K562 (cell line): Measurements from ENCODE around the gene ITSN1. TPM values are rescaled to one million over a fixed set of nuclear protein-coding genes. Genes with fewer than 3 reads are reported as not detected.

Experiments used
- ATAC-seq: fragments of 200-7000 bp; cut with Tn5 transposase; 3 replicates; pipeline ENCODE4 v1.9.1; 2020; ENCODE audit warnings: moderate library complexity
- BruUV-seq: library from RNA; stranded (reverse); fragments of 400-500 nt; replicated peaks from 2 replicates; lab custom pipeline; 2021; lab: Mats Ljungman, UMichigan
- CTCF ChIA-PET: fragments of 300-600 bp; formaldehyde crosslinking; extraction: SDS; loops from one replicate; lab custom pipeline; 2021; ENCODE audit warnings: low intra/inter-chr PET ratio; lab: Yijun Ruan, JAX
- POLR2A ChIA-PET: fragments of 300-600, 350-650 bp; sonication (Branson Sonifier 250); formaldehyde crosslinking; extraction: SDS; loops from one replicate; lab custom pipeline; 2021; ENCODE audit warnings: antibody characterized with exemption, inconsistent platforms; lab: Yijun Ruan, JAX
- DNase-seq, 4 experiments: peaks; one replicate each; pipeline versions ENCODE4 v3.0.0 to v3.0.0-alpha.2; 2011 to 2018; ENCODE audit warnings: low spot score in 3 of 4, mixed read lengths in 3 of 4; ENCODE audit errors: extremely low read depth in 1 of 4
- FAIRE-seq: peaks from 2 replicates; lab custom pipeline; 2011; peaks lifted over from hg19 to GRCh38; lab: Jason Lieb, UNC
- H2AFZ ChIP-seq: 2 replicates; pipeline ENCODE4 v1.6.0; 2011; ENCODE audit warnings: low read depth, low read length, control low read depth, inconsistent platforms
- H3K27ac ChIP-seq: fragments of 200-600 bp; 3 replicates; pipeline ENCODE4 v1.8.0; 2011; ENCODE audit warnings: low read depth, mild to moderate bottlenecking, control low read depth, inconsistent platforms, low read length, moderate library complexity, mixed read lengths; ENCODE audit errors: extremely low read depth
- H3K27me3 ChIP-seq, 2 experiments: fragments of 300-600 bp in 1 of 2; 2 replicates in 1 of 2; 3 replicates in 1 of 2; pipeline versions ENCODE4 v1.6.0 to v1.8.0; 2011; ENCODE audit warnings: inconsistent platforms in 2 of 2, low read length in 2 of 2, mild to moderate bottlenecking in 1 of 2, mixed read lengths in 1 of 2, moderate library complexity in 1 of 2; ENCODE audit not compliant: control insufficient read depth in 2 of 2, insufficient read depth in 2 of 2
- H3K36me3 ChIP-seq: fragments of 300-600 bp; 3 replicates; pipeline ENCODE4 v1.8.0; 2011; ENCODE audit warnings: mild to moderate bottlenecking, low read length, inconsistent platforms; ENCODE audit not compliant: control insufficient read depth, insufficient read depth
- H3K4me1 ChIP-seq, 2 experiments: fragments of 200-600 bp in 1 of 2; replicated peaks in 1 of 2; 2 replicates in 1 of 2; 3 replicates in 1 of 2; pipeline versions ENCODE4 v1.5.1 to v1.8.0; 2011; ENCODE audit warnings: inconsistent platforms in 2 of 2, low read length in 2 of 2, mild to moderate bottlenecking in 1 of 2, mixed read lengths in 1 of 2, moderate library complexity in 1 of 2; ENCODE audit not compliant: control insufficient read depth in 2 of 2, insufficient read depth in 2 of 2
- H3K4me2 ChIP-seq: 2 replicates; pipeline ENCODE4 v1.6.1; 2011; ENCODE audit warnings: low read length, control low read depth, inconsistent platforms, mixed read lengths; ENCODE audit not compliant: insufficient read depth
- H3K4me3 ChIP-seq: fragments of 200-600 bp; sonication (generic), shearing (Covaris generic); 2 replicates; pipeline ENCODE4 v1.5.1; 2016; ENCODE audit warnings: control low read depth, inconsistent platforms
- H3K79me2 ChIP-seq: fragments of 200-600 bp; 3 replicates; pipeline ENCODE4 v1.8.0; 2011; ENCODE audit warnings: low read length, inconsistent platforms; ENCODE audit not compliant: control insufficient read depth, insufficient read depth
- H3K9ac ChIP-seq, 2 experiments: 2 replicates each; pipeline versions ENCODE4 v1.6.0 to v1.6.1; 2011; ENCODE audit warnings: low read depth in 2 of 2, low read length in 2 of 2, control low read depth in 1 of 2, inconsistent platforms in 1 of 2, mild to moderate bottlenecking in 1 of 2, mixed read lengths in 1 of 2; ENCODE audit not compliant: insufficient read depth in 1 of 2
- H3K9me1 ChIP-seq: one replicate; pipeline ENCODE4 v1.6.0; 2011; ENCODE audit warnings: inconsistent platforms, mild to moderate bottlenecking, low read length, moderate library complexity; ENCODE audit not compliant: control insufficient read depth, insufficient read depth
- H3K9me3 ChIP-seq: replicated peaks from 2 replicates; pipeline ENCODE4 v1.5.1; 2011; ENCODE audit warnings: low read depth, low read length, inconsistent platforms; ENCODE audit not compliant: control insufficient read depth, insufficient read depth
- H4K20me1 ChIP-seq: replicated peaks from 2 replicates; pipeline ENCODE4 v1.6.1; 2011; ENCODE audit warnings: low read length, inconsistent platforms, mixed read lengths; ENCODE audit not compliant: control insufficient read depth, insufficient read depth
- ATF1 ChIP-seq, 2 experiments: fragments of 450-650 bp in 1 of 2; IDR thresholded peaks; 2 replicates each; pipeline ENCODE4 v1.6.1; 2016; ENCODE audit warnings: missing compliant biosample characterization in 1 of 2, missing genetic modification characterization in 1 of 2
- ETS2 ChIP-seq: IDR thresholded peaks from 2 replicates; pipeline ENCODE4 v1.6.1; 2016; ENCODE audit warnings: borderline replicate concordance, missing genetic modification characterization, mild to moderate bottlenecking, moderate library complexity, missing compliant biosample characterization; ENCODE audit not compliant: poor library complexity, severe bottlenecking
- ETV6 ChIP-seq, 3 experiments: fragments of 150-350 bp in 1 of 3; sonication (generic) in 1 of 3; formaldehyde crosslinking in 1 of 3; IDR thresholded peaks; 2 replicates each; pipeline versions ENCODE4 v1.6.1 to v1.8.0; 2014 to 2022; ENCODE audit warnings: borderline replicate concordance in 2 of 3, low read depth in 2 of 3, antibody characterized with exemption in 1 of 3, low read length in 1 of 3, mild to moderate bottlenecking in 1 of 3, missing genetic modification reagents in 1 of 3
- GABPB2 ChIP-seq: fragments of 250-450 bp; sonication (Bioruptor Pico); conservative IDR thresholded peaks from 2 replicates; pipeline ENCODE4 v1.5.1; 2021; ENCODE audit warnings: mild to moderate bottlenecking
- HEY1 ChIP-seq: fragments of 250-450 bp; sonication (Bioruptor Pico); IDR thresholded peaks from 2 replicates; pipeline ENCODE4 v1.5.0; 2020; ENCODE audit warnings: mild to moderate bottlenecking, moderate library complexity, borderline replicate concordance
- LARP7 ChIP-seq: fragments of 450-650 bp; IDR thresholded peaks from 2 replicates; pipeline ENCODE4 v1.6.1; 2016
- MAFK ChIP-seq: IDR thresholded peaks from 2 replicates; pipeline ENCODE4 v1.6.1; 2011; ENCODE audit warnings: low read length, improper control_type of control experiment
- NCOA2 ChIP-seq, 2 experiments: fragments of 450-650 bp; IDR thresholded peaks; 2 replicates each; pipeline ENCODE4 v1.6.1; 2018; ENCODE audit warnings: mild to moderate bottlenecking in 2 of 2, moderate library complexity in 1 of 2; ENCODE audit not compliant: partially characterized antibody in 2 of 2
- NCOR1 ChIP-seq: fragments of 450-650 bp; IDR thresholded peaks from 2 replicates; pipeline ENCODE4 v1.6.1; 2016; ENCODE audit warnings: mild to moderate bottlenecking, moderate library complexity
- NR2F6 ChIP-seq: fragments of 450-650 bp; formaldehyde crosslinking; IDR thresholded peaks from 2 replicates; pipeline ENCODE4 v1.4.0; 2020; ENCODE audit warnings: mild to moderate bottlenecking
- SETDB1 ChIP-seq: IDR thresholded peaks from one replicate; pipeline ENCODE4 v1.6.1; 2012; ENCODE audit warnings: low read length, control low read depth, inconsistent platforms
- XRCC3 ChIP-seq: fragments of 450-650 bp; IDR thresholded peaks from 2 replicates; pipeline ENCODE4 v1.6.1; 2017; ENCODE audit warnings: mild to moderate bottlenecking, moderate library complexity
- ZBTB9 ChIP-seq: fragments of 450-650 bp; formaldehyde crosslinking; IDR thresholded peaks from 2 replicates; pipeline ENCODE4 v1.4.0; 2020; ENCODE audit warnings: mild to moderate bottlenecking, moderate library complexity
- ZFPM2 ChIP-seq: fragments of 250-450 bp; sonication (Bioruptor Pico); IDR thresholded peaks from 2 replicates; pipeline ENCODE4 v1.5.1; 2022; ENCODE audit warnings: mild to moderate bottlenecking
- ZNF217 ChIP-seq: sonication (generic); formaldehyde crosslinking; IDR thresholded peaks from 2 replicates; pipeline ENCODE4 v1.8.0; 2022; ENCODE audit warnings: mild to moderate bottlenecking, missing genetic modification reagents
- ZNF224 ChIP-seq: sonication (generic); formaldehyde crosslinking; IDR thresholded peaks from 2 replicates; pipeline ENCODE4 v1.8.0; 2022; ENCODE audit warnings: mild to moderate bottlenecking, missing genetic modification reagents
- ZNF561 ChIP-seq: fragments of 450-650 bp; formaldehyde crosslinking; conservative IDR thresholded peaks from 2 replicates; pipeline ENCODE4 v1.4.0; 2020; ENCODE audit warnings: mild to moderate bottlenecking, moderate library complexity
- ZNF639 ChIP-seq, 2 experiments: fragments of 200-800 bp in 1 of 2; sonication (Bioruptor generic) in 1 of 2; sonication (generic) in 1 of 2; formaldehyde crosslinking in 1 of 2; IDR thresholded peaks in 1 of 2; conservative IDR thresholded peaks in 1 of 2; 2 replicates each; pipeline versions ENCODE4 v1.5.0 to v1.6.1; 2016 to 2020; ENCODE audit warnings: missing compliant biosample characterization in 1 of 2, missing genetic modification characterization in 1 of 2, missing genetic modification reagents in 1 of 2
- WGBS: fragments of 100-300 bp; shearing (Covaris generic); methylation state at CpG from one replicate; pipeline ENCODE4 v1.1.6; 2016; ENCODE audit warnings: low coverage, mixed read lengths; ENCODE audit not compliant: insufficient coverage; ENCODE audit errors: missing lambda C conversion rate; 5-methylcytosine and 5-hydroxymethylcytosine counted together
- in situ Hi-C: fragments of 300-500 bp; cut with MboI; formaldehyde crosslinking; loops from 4 replicates; pipeline ENCODE4 v1.15.0; 2018; ENCODE audit warnings: inconsistent platforms, mixed read lengths
- intact Hi-C: fragments of 100-400 bp; cut with micrococcal nuclease; formaldehyde crosslinking; loops from 2 replicates; pipeline ENCODE4 v1.14.2; 2022
- polyA plus RNA-seq, 8 experiments: library from polyadenylated mRNA; depleted of rRNA in 4 of 8; stranded (reverse) in 5 of 8; unstranded in 3 of 8; fragments of >200 nt; fragmentation: Nextera tagmentation in 2 of 8; fragmentation: Illumina TruSeq in 1 of 8; extraction: Ambion mirVana in 2 of 8; extraction: Trizol in 1 of 8; gene quantifications; 2 replicates each; pipeline versions ENCODE4 v1.2.1 to v1.2.3, GENCODE V29; 2011 to 2014; ENCODE audit warnings: inconsistent platforms in 1 of 8, missing spikeins in 1 of 8
- total RNA-seq, 7 experiments: library from RNA; depleted of rRNA in 6 of 7; stranded (reverse); fragments of >200 nt in 6 of 7; fragmentation: Illumina TruSeq in 2 of 7; extraction: Trizol in 2 of 7; gene quantifications; 2 replicates each; pipeline versions ENCODE4 v1.2.1 to v1.2.3, GENCODE V29; 2011 to 2021; ENCODE audit warnings: low replicate concordance in 1 of 7
- TF ChIP-seq, protein P1 (sequence below): fragments of 250-450 bp; sonication (Bioruptor Pico); IDR thresholded peaks from 2 replicates; pipeline ENCODE4 v1.8.0; 2022; ENCODE audit warnings: inconsistent platforms

The ITSN1 gene
- total and polyA plus RNA-seq, 9 of the 15 experiments (the other 6 are each of a cell fraction or from before 2014, with no cell fraction given): 1.1 to 12.6 (median 4.8) TPM

- Histone ChIP-seq H3K27me3 (peaks cover 6 to 13% of the 10 kb centered on the region in 2 experiments; a peak in 3 of 5 replicates), H3K4me1 (peaks cover 0 to 11% of the 10 kb centered on the region in 2 experiments; a peak in 3 of 5 replicates), H3K9ac (no peak overlapping the region), H3K9me1 (no peaks in the 10 kb centered on the region), H3K4me3 (no peak overlapping the region), H3K27ac (no peak overlapping the region), H3K36me3 (no peaks in the 10 kb centered on the region), H3K4me2 (no peak overlapping the region), H2AFZ (no peak overlapping the region), H3K9me3 (no peaks in the 10 kb centered on the region), H4K20me1 (no peaks in the 10 kb centered on the region), H3K79me2 (no peaks in the 10 kb centered on the region)
- in situ Hi-C loops (no loop called here), intact Hi-C loops (no loop called here)
- CTCF ChIA-PET: no interaction called here
- WGBS: 21% methylated on average over 1 of the region's 1 CpG
- ATAC-seq (no peak), DNase-seq (no peak), FAIRE-seq (no peak)
- no TSS peak for BruUV-seq
- POLR2A ChIA-PET: interaction anchor here (1.3 kb wide), 1 partner anchor 10 kb away, joined by 4 read pairs; no protein-coding TSS in a partner anchor
- TF ChIP-seq ZNF217 (CRISPR knock-in tag) (no peak), ETS2 (tag) (no peak), NR2F6 (CRISPR knock-in tag) (no peak), ZNF639 (CRISPR knock-in tag; conservative IDR thresholded peaks at IDR 0.05 in 1 of 2, IDR thresholded peaks at IDR 0.05 in 1 of 2) (no peak), XRCC3 (no peak), ZNF224 (no peak), ETV6 (IDR thresholded peaks at IDR 0.05; ENCODE audit: borderline replicate concordance in 1 of 2, low read depth in 2 of 2, low read length in 1 of 2) (no peak), ETV6 (CRISPR knock-in tag; IDR thresholded peaks at IDR 0.05; ENCODE audit: borderline replicate concordance) (no peak), ZNF561 (CRISPR knock-in tag) (no peak), SETDB1 (no peak), ZFPM2 (CRISPR knock-in tag) (no peak), LARP7 (no peak), NCOR1 (no peak), NCOA2 (IDR thresholded peaks at IDR 0.05; ENCODE audit: partially characterized antibody in 2 of 2) (no peak), MAFK (no peak), ZBTB9 (CRISPR knock-in tag) (no peak), ATF1 (CRISPR knock-in tag; IDR thresholded peaks at IDR 0.05) (no peak), ATF1 (tag; IDR thresholded peaks at IDR 0.05) (no peak), GABPB2 (CRISPR knock-in tag) (no peak), HEY1 (CRISPR knock-in tag) (no peak)
- TF ChIP-seq, protein P1, sequence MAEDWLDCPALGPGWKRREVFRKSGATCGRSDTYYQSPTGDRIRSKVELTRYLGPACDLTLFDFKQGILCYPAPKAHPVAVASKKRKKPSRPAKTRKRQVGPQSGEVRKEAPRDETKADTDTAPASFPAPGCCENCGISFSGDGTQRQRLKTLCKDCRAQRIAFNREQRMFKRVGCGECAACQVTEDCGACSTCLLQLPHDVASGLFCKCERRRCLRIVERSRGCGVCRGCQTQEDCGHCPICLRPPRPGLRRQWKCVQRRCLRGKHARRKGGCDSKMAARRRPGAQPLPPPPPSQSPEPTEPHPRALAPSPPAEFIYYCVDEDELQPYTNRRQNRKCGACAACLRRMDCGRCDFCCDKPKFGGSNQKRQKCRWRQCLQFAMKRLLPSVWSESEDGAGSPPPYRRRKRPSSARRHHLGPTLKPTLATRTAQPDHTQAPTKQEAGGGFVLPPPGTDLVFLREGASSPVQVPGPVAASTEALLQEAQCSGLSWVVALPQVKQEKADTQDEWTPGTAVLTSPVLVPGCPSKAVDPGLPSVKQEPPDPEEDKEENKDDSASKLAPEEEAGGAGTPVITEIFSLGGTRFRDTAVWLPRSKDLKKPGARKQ: no peak
Observed at GRCh38 chr21:33688353-33688752, 46.1 kb downstream of the ITSN1 start.
